Liver (tissue), 3 donors: ENCODE measurements around the gene GCN1.

Experiments used
- TAF1 ChIP-seq: conservative IDR thresholded peaks from 2 replicates; pipeline ENCODE4 v1.6.1; 2016; ENCODE audit warnings: antibody characterized with exemption, mild to moderate bottlenecking
- TF ChIP-seq, protein P1 (sequence below): fragments of 150-350 bp; IDR thresholded peaks from 2 replicates; pipeline ENCODE4 v1.5.1; 2017; ENCODE audit warnings: improper control_type of control experiment, low read depth, low read length; ENCODE audit not compliant: missing input control
- donor health status: healthy.
- donor health status: healthy.

DNA sequence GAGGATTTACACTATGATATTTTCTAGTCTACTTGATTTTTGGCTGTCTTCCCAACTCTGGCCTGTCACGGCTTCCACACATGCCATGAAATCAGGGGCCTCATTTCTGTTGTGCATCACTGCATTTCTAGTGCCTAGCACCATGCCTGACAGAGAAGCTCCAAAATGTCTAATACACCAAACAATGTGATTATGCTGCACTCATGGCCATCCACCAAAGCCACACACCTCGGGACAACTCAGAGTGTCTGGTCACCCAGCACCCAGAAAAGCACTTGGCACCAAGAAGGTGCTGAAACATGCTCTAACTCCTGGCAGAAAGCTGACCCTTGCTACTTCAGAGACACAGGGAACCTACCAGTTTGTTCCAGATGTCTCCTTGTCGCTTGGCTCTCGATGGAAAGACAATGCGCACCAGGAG is 11.3 kb downstream of the GCN1 start:
- TF ChIP-seq, protein P1, sequence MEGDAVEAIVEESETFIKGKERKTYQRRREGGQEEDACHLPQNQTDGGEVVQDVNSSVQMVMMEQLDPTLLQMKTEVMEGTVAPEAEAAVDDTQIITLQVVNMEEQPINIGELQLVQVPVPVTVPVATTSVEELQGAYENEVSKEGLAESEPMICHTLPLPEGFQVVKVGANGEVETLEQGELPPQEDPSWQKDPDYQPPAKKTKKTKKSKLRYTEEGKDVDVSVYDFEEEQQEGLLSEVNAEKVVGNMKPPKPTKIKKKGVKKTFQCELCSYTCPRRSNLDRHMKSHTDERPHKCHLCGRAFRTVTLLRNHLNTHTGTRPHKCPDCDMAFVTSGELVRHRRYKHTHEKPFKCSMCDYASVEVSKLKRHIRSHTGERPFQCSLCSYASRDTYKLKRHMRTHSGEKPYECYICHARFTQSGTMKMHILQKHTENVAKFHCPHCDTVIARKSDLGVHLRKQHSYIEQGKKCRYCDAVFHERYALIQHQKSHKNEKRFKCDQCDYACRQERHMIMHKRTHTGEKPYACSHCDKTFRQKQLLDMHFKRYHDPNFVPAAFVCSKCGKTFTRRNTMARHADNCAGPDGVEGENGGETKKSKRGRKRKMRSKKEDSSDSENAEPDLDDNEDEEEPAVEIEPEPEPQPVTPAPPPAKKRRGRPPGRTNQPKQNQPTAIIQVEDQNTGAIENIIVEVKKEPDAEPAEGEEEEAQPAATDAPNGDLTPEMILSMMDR, result no peak
- no peak for TF ChIP-seq TAF1
